SKM-1 (cell line): Measurements from ENCODE around the gene PPP2R5B.

Source experiments
- DNase-seq: peaks from one replicate; lab custom pipeline; 2025; ENCODE audit not compliant: unreplicated experiment; lab: John Stamatoyannopoulos, UW

Gene PPP2R5B

GRCh38 chr11:64888729-64889511 is 35.6 kb upstream of the PPP2R5B start:
- DNase-seq = no peak

- no peak for DNase-seq
These were observed 34.0 kb upstream of the PPP2R5B start for GRCh38 chr11:64890522-64890939.

GRCh38 chr11:64891215-64891848 is 33.2 kb upstream of the PPP2R5B start:
- DNase-seq = no peak

- DNase-seq = no peak
These were observed 32.6 kb upstream of the PPP2R5B start for GRCh38 chr11:64891880-64892279.

GRCh38 chr11:64892411-64892831 is 32.1 kb upstream of the PPP2R5B start:
- no peak for DNase-seq

GRCh38 chr11:64892838-64893193 is 31.7 kb upstream of the PPP2R5B start:
- DNase-seq = no peak

GRCh38 chr11:64893194-64894069 is 31.1 kb upstream of the PPP2R5B start:
- DNase-seq = no peak

- peak; percentile 46 for DNase-seq
These were observed 30.2 kb upstream of the PPP2R5B start for GRCh38 chr11:64894070-64894811.

GRCh38 chr11:64894812-64895452 is 29.6 kb upstream of the PPP2R5B start:
- no peak for DNase-seq

GRCh38 chr11:64896448-64897022 is 28.0 kb upstream of the PPP2R5B start:
- DNase-seq = no peak

- no peak for DNase-seq
These were observed 27.0 kb upstream of the PPP2R5B start for GRCh38 chr11:64897381-64898075.

- no peak for DNase-seq
These were observed 26.4 kb upstream of the PPP2R5B start for GRCh38 chr11:64898076-64898445.

- DNase-seq = no peak
These were observed 25.9 kb upstream of the PPP2R5B start for GRCh38 chr11:64898541-64898940.

- no peak for DNase-seq
These were observed 24.2 kb upstream of the PPP2R5B start for GRCh38 chr11:64900263-64900678.

- no peak for DNase-seq
These were observed 23.7 kb upstream of the PPP2R5B start for GRCh38 chr11:64900774-64901173.

- no peak for DNase-seq
These were observed 22.2 kb upstream of the PPP2R5B start for GRCh38 chr11:64902102-64902900.

GRCh38 chr11:64903291-64903833 is 21.1 kb upstream of the PPP2R5B start:
- no peak for DNase-seq

GRCh38 chr11:64905516-64906313 is 18.8 kb upstream of the PPP2R5B start:
- DNase-seq = no peak
